ENCODE results near the gene COX20. TPM values are rescaled to one million over a fixed set of nuclear protein-coding genes. Genes with fewer than 3 reads are reported as not detected.

The COX20 gene, protein sequence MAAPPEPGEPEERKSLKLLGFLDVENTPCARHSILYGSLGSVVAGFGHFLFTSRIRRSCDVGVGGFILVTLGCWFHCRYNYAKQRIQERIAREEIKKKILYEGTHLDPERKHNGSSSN
- 77.0 TPM for total RNA-seq

DNA sequence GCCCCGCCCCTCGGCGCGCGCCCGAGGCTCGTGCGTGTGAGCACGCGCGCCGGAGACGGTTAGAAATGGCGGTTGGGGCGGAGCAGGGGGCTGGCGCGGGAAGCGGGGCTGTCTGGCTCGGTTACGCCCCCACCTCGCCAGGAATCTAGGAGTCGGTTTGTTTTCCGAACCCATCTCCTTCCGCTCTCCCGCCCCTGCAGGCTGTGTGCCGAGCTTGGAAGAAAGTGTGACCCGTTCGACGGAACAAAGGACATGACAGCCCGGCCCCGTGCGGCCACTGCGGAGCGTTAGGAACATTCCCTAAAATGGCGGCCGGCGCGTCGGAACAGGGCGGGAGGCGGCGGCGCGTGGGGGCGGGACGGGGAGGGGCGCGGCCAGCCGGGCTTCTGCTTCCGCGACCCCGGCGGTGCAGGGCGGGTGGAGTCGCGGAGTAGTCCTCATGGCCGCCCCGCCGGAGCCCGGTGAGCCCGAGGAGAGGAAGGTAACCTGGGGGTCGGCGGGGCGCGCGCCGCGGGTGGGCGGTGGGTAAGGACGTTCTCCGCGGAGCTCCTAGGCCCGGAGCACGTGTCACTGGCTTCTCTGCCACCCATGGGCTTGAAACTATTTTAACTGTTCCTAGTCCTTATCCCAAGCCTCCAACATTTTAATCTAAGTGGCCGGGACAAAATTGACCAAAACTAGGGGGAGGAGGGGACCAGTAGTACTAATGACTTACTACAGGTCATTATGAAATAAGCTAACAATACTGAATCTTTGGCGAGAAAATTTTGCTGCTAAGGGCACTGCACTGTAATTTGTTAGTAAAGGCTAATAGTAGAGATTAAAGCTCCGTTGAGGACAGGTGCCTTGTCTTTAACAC lies at the start of gene COX20:
TSS of gene COX20 (plus strand) at position 383 of the 859 bp plus-strand sequence. CDS start at position 440, 57 bp downstream.

DNA sequence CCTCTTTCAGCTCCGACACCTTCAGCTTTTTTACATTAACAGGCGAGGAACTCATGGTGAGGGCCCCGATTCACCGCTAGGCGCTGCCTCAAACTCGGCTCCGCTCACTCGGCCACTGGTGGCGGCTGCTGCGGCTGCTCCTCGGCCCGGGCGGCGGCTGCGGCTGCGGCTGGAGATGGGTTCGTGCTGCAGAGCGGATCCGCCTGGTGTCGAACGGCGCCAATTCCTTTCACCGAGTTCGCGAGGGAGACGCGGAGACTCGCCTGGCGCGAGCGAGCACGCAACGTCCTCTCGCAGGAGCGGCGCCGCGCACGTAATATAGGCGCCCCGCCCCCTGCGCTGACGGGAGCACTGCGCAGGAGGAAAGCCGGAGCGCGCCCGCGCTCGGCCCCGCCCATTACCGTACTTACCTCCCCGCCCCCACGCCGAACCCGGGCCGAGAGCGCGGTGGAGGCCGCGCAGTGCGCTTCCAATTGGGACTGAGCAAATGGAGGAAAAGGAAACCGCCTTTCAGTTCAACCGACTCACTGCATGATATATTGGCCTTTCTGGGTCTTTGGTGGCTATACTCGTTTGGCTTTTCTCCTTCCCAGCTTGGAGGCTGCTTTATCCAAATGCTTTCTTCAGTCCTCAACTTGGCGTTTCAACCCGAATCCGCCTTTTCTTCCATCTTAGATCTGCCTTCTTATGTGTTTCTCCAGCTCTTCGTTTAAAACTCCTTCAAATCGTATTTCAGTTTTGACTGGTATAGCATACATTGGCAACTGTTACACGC lies 29.0 kb downstream of the COX20 start, which contains the start of gene HNRNPU:
TSS of gene HNRNPU (minus strand) at position 291 of the 775 bp plus-strand sequence. CDS start at position 55, 236 bp downstream.

Other genes starting within 250 kb of the COX20 start
- 33.5 TPM for gene DESI2, start 182.5 kb upstream of the COX20 start, total RNA-seq
- gene HNRNPU, start 28.9 kb downstream of the COX20 start, total RNA-seq: 502 TPM

Data from parietal lobe (tissue), 1 donor.